ENCODE results near the gene OR2T34.
"Not testable (repeated sequence)": the region's sequence is repeated elsewhere in the genome, so short reads cannot be mapped to it uniquely, and the experiment has no call there.

OR2T34 gene

GRCh38 chr1:248562672-248563071, 11.9 kb downstream of the OR2T34 start, which contains the start of gene OR2T29:
OR2T29 (minus strand) TSS chr1:248562772; CDS start chr1:248559491, 3,281 bp downstream.
- not testable (repeated sequence) for DNase-seq (ENCODE audit: low read depth, low spot score)

GRCh38 chr1:248551027-248551426, 23.5 kb downstream of the OR2T34 start:
- DNase-seq (ENCODE audit: low read depth, low spot score) = not testable (repeated sequence)

GRCh38 chr1:248547383-248547782, 27.2 kb downstream of the OR2T34 start:
- DNase-seq (ENCODE audit: low read depth, low spot score) = not testable (repeated sequence)

- not testable (repeated sequence) for DNase-seq (ENCODE audit: low read depth, low spot score)
Observed at GRCh38 chr1:248537449-248537848, 37.1 kb downstream of the OR2T34 start.
